Measurements from ENCODE around the gene LTBP1. TPM values are rescaled to one million over a fixed set of nuclear protein-coding genes. Genes with fewer than 3 reads are reported as not detected.

LTBP1 gene
- total and polyA plus RNA-seq, 2 experiments from 2014 or later: 15.7 to 49.8 TPM

DNA sequence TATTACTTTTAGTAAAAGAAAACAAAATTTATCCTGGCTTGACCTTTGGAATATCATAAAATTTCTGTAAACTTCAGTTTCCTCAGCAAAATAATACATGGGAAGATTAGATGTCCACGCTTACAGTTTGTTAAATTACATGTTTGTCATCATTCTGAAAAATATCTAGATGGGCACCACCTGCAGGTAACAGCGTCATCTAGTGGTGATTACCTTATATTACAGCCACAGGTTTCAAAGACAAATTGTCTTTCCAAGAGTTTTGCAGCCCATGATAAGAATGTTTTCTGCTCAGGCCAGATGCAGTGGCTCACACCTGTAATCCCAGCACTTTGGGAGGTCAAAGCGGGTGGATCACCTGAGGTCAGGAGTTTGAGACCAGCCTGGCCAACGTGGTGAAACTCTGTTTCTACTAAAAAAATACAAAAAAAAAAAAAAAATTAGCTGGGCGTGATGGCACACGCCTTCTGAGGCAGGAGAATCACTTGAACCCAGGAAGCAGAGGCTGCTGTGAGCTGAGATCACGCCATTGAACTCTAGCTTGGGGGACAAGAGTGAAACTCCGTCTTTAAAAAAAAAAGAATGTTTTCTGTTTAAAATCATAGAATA lies 433.4 kb downstream of the LTBP1 start (continued):
- TF ChIP-seq CREB1 (CRISPR knock-in tag; IDR thresholded peaks at IDR 0.05; ENCODE audit: low read depth) (peak; percentile 24; the same call in 1 of the 2 replicates), ZNF114 (CRISPR knock-in tag; IDR thresholded peaks at IDR 0.05) (no peak), STAT1 (IDR thresholded peaks at IDR 0.05; ENCODE audit: unreplicated experiment) (no peak), JUNB (IDR thresholded peaks at IDR 0.05; ENCODE audit: unreplicated experiment) (no peak)
- TF ChIP-seq, protein P1, sequence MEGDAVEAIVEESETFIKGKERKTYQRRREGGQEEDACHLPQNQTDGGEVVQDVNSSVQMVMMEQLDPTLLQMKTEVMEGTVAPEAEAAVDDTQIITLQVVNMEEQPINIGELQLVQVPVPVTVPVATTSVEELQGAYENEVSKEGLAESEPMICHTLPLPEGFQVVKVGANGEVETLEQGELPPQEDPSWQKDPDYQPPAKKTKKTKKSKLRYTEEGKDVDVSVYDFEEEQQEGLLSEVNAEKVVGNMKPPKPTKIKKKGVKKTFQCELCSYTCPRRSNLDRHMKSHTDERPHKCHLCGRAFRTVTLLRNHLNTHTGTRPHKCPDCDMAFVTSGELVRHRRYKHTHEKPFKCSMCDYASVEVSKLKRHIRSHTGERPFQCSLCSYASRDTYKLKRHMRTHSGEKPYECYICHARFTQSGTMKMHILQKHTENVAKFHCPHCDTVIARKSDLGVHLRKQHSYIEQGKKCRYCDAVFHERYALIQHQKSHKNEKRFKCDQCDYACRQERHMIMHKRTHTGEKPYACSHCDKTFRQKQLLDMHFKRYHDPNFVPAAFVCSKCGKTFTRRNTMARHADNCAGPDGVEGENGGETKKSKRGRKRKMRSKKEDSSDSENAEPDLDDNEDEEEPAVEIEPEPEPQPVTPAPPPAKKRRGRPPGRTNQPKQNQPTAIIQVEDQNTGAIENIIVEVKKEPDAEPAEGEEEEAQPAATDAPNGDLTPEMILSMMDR (conservative IDR thresholded peaks at IDR 0.05; ENCODE audit: low read depth in 2 of 2): peak; percentile 90 to 99
- TF ChIP-seq, protein P2, sequence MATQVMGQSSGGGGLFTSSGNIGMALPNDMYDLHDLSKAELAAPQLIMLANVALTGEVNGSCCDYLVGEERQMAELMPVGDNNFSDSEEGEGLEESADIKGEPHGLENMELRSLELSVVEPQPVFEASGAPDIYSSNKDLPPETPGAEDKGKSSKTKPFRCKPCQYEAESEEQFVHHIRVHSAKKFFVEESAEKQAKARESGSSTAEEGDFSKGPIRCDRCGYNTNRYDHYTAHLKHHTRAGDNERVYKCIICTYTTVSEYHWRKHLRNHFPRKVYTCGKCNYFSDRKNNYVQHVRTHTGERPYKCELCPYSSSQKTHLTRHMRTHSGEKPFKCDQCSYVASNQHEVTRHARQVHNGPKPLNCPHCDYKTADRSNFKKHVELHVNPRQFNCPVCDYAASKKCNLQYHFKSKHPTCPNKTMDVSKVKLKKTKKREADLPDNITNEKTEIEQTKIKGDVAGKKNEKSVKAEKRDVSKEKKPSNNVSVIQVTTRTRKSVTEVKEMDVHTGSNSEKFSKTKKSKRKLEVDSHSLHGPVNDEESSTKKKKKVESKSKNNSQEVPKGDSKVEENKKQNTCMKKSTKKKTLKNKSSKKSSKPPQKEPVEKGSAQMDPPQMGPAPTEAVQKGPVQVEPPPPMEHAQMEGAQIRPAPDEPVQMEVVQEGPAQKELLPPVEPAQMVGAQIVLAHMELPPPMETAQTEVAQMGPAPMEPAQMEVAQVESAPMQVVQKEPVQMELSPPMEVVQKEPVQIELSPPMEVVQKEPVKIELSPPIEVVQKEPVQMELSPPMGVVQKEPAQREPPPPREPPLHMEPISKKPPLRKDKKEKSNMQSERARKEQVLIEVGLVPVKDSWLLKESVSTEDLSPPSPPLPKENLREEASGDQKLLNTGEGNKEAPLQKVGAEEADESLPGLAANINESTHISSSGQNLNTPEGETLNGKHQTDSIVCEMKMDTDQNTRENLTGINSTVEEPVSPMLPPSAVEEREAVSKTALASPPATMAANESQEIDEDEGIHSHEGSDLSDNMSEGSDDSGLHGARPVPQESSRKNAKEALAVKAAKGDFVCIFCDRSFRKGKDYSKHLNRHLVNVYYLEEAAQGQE (IDR thresholded peaks at IDR 0.05; ENCODE audit: unreplicated experiment): no peak

DNA sequence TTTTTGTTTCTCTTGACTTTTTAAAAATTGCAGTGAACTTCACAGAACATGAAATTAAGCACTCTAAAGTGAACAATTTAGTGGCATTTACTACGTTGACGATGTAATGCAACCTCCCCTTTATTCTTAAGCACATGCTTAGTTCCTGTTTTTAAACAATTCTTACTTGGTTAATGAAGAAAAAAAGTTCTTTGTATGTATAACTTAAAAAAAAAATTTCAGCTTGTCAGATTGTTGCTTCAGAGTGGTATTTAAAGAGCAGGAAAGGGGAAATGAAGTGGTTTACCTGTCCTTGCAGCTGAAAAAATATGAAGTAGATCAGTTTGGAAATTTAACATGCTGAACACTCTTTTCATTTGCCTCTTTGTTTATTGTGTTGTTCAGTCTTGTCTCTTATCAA lies 434.0 kb downstream of the LTBP1 start:
- no peaks in the 10 kb centered on the region for H3K27me3 ChIP-seq (ENCODE audit: insufficient read depth)
- H3K9me2 ChIP-seq (ENCODE audit: insufficient read depth): no peaks in the 10 kb centered on the region
- Mint-ChIP-seq H3K9me3 (no peaks in the 10 kb centered on the region; the same call in 1 of the 3 replicates), H3K4me3 (no peak overlapping the region), H3K36me3 (ENCODE audit: low read depth) (no peaks in the 10 kb centered on the region; the same call in 2 of the 3 replicates), H3K27ac (no peak overlapping the region), H3K27me3 (ENCODE audit: insufficient read depth, low read depth, poor library complexity) (peaks cover 2% of the 10 kb centered on the region), H3K4me1 (peaks cover 23% of the 10 kb centered on the region)
- no peaks in the 10 kb centered on the region for H3K36me3 ChIP-seq (ENCODE audit: insufficient read depth)
- H3K4me3 ChIP-seq: no peak overlapping the region
- H3K79me2 ChIP-seq (replicated peaks; ENCODE audit: insufficient read depth): no peaks in the 10 kb centered on the region
- no peak overlapping the region for H2AFZ ChIP-seq
- no peak for DNase-seq (ENCODE audit: low spot score)
- H3K27ac ChIP-seq (ENCODE audit: low read depth): no peak overlapping the region
- H3K4me2 ChIP-seq: no peak overlapping the region
- no peaks in the 10 kb centered on the region for H3F3A ChIP-seq (replicated peaks; ENCODE audit: low read depth)
- H3K4me1 ChIP-seq (ENCODE audit: insufficient read depth): peaks cover 12% of the 10 kb centered on the region; the same call in 1 of the 2 replicates
- ATAC-seq: no peak
- TF ChIP-seq STAT1 (IDR thresholded peaks at IDR 0.05; ENCODE audit: unreplicated experiment) (no peak), CREB1 (CRISPR knock-in tag; IDR thresholded peaks at IDR 0.05; ENCODE audit: low read depth) (no peak)
- no peaks in the 10 kb centered on the region for H4K20me1 ChIP-seq (replicated peaks; ENCODE audit: insufficient read depth)

DNA sequence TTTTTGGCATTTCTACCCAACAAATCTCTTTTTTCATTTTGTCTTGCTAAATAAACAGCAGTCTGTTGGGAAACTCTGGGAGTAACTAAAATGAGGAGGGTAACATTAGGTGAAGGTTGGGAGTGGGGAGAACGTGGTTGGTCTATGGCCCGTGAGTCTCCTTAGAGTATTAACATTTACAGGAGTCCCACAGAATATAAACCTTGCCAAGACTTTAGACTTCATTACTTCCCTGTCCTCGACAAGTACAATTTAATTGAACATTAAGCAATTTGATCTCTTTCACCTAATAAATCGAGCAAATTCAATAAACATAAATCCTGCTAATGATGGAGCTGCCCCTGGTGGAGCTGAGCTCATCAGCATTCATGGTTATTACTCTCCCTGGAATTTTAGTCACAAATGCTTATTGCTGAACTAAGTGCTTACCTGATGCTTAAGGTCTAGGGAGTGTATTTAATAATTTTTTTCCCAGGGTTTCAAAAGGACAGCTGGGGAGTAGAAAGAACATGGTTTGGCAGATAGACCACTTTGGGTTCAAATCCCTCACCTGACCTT lies 434.6 kb downstream of the LTBP1 start:
- no peaks in the 10 kb centered on the region for H3K79me2 ChIP-seq (replicated peaks; ENCODE audit: insufficient read depth)
- H3K4me1 ChIP-seq (ENCODE audit: insufficient read depth): peaks cover 12% of the 10 kb centered on the region; the same call in 1 of the 2 replicates
- Mint-ChIP-seq H3K9me3 (no peaks in the 10 kb centered on the region; the same call in 1 of the 3 replicates), H3K27ac (no peak overlapping the region), H3K4me3 (no peak overlapping the region), H3K36me3 (ENCODE audit: low read depth) (no peaks in the 10 kb centered on the region; the same call in 2 of the 3 replicates), H3K4me1 (peaks cover 22% of the 10 kb centered on the region), H3K27me3 (ENCODE audit: insufficient read depth, low read depth, poor library complexity) (peaks cover 2% of the 10 kb centered on the region)
- no peak overlapping the region for H3K27ac ChIP-seq (ENCODE audit: low read depth)
- no peaks in the 10 kb centered on the region for H3K27me3 ChIP-seq (ENCODE audit: insufficient read depth)
- H3K4me3 ChIP-seq: no peak overlapping the region
- H3K36me3 ChIP-seq (ENCODE audit: insufficient read depth): no peaks in the 10 kb centered on the region
- H3K4me2 ChIP-seq: no peak overlapping the region
- no peaks in the 10 kb centered on the region for H3K9me2 ChIP-seq (ENCODE audit: insufficient read depth)
- ATAC-seq (no peak), DNase-seq (ENCODE audit: low spot score) (no peak)
- no peak overlapping the region for H2AFZ ChIP-seq
- no peaks in the 10 kb centered on the region for H3F3A ChIP-seq (replicated peaks; ENCODE audit: low read depth)
- no peaks in the 10 kb centered on the region for H4K20me1 ChIP-seq (replicated peaks; ENCODE audit: insufficient read depth)
- TF ChIP-seq, protein P1 (conservative IDR thresholded peaks at IDR 0.05; ENCODE audit: low read depth in 2 of 2): no peak
- TF ChIP-seq JUNB (IDR thresholded peaks at IDR 0.05; ENCODE audit: unreplicated experiment) (no peak), ZNF331 (CRISPR knock-in tag; IDR thresholded peaks at IDR 0.05; ENCODE audit: low read depth) (no peak), POLR2AphosphoS5 (IDR thresholded peaks at IDR 0.05; ENCODE audit: low read depth) (no peak), NANOG (IDR thresholded peaks at IDR 0.05; ENCODE audit: borderline replicate concordance) (no peak)
- TF ChIP-seq, protein P3, sequence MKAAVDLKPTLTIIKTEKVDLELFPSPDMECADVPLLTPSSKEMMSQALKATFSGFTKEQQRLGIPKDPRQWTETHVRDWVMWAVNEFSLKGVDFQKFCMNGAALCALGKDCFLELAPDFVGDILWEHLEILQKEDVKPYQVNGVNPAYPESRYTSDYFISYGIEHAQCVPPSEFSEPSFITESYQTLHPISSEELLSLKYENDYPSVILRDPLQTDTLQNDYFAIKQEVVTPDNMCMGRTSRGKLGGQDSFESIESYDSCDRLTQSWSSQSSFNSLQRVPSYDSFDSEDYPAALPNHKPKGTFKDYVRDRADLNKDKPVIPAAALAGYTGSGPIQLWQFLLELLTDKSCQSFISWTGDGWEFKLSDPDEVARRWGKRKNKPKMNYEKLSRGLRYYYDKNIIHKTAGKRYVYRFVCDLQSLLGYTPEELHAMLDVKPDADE (IDR thresholded peaks at IDR 0.05): no peak

Measured in GM23338 (cell line).